Endothelial cell of umbilical vein (primary cell): Measurements from ENCODE around the gene TIAM1. TPM values are rescaled to one million over a fixed set of nuclear protein-coding genes. Genes with fewer than 3 reads are reported as not detected.

Experiments
- BruUV-seq: library from RNA; stranded (reverse); fragments of 400-500 nt; replicated peaks from 2 replicates; lab custom pipeline; 2021; lab: Mats Ljungman, UMichigan
- CTCF ChIA-PET: fragments of 300-600, 350-600 bp; sonication (Branson Sonifier 250); formaldehyde crosslinking; loops from one replicate; lab custom pipeline; 2021; ENCODE audit warnings: antibody characterized with exemption, inconsistent platforms; lab: Charles Lee
- POLR2A ChIA-PET: fragments of 300-600, 350-600 bp; sonication (Branson Sonifier 250); formaldehyde crosslinking; loops from one replicate; lab custom pipeline; 2021; ENCODE audit warnings: antibody characterized with exemption, inconsistent platforms; lab: Charles Lee
- DNase-seq: peaks from one replicate; pipeline ENCODE4 v3.0.0-alpha.2; 2011; ENCODE audit warnings: low read depth, low spot score
- FAIRE-seq: peaks from 2 replicates; lab custom pipeline; 2011; peaks lifted over from hg19 to GRCh38; lab: Jason Lieb, UNC
- H2AFZ ChIP-seq: 2 replicates; pipeline ENCODE4 v1.6.0; 2012; ENCODE audit warnings: low read depth, low read length, control low read depth, inconsistent platforms
- H3K27ac ChIP-seq: 2 replicates; pipeline ENCODE4 v1.5.1; 2011; ENCODE audit warnings: low read depth, mild to moderate bottlenecking, control low read depth, low read length, moderate library complexity; ENCODE audit not compliant: insufficient read depth
- H3K27me3 ChIP-seq, 2 experiments: 2 replicates each; pipeline versions ENCODE4 v1.6.0 to v1.6.1; 2011; ENCODE audit warnings: low read length in 2 of 2, mixed read lengths in 1 of 2; ENCODE audit not compliant: control insufficient read depth in 2 of 2, insufficient read depth in 2 of 2
- H3K36me3 ChIP-seq, 2 experiments: 2 replicates in 1 of 2; 3 replicates in 1 of 2; pipeline ENCODE4 v1.5.1; 2011; ENCODE audit warnings: low read length in 2 of 2, mild to moderate bottlenecking in 1 of 2, moderate library complexity in 1 of 2; ENCODE audit not compliant: control insufficient read depth in 2 of 2, insufficient read depth in 2 of 2; ENCODE audit errors: extremely low read depth in 1 of 2
- H3K4me1 ChIP-seq: 3 replicates; pipeline ENCODE4 v1.5.1; 2011; ENCODE audit warnings: mild to moderate bottlenecking, low read length; ENCODE audit not compliant: control insufficient read depth, insufficient read depth; ENCODE audit errors: extremely low read depth
- H3K4me2 ChIP-seq: 2 replicates; pipeline ENCODE4 v1.6.1; 2011; ENCODE audit warnings: low read length, control low read depth, mixed read lengths; ENCODE audit not compliant: insufficient read depth
- H3K4me3 ChIP-seq, 3 experiments: fragments of 200-600 bp in 1 of 3; sonication (generic), shearing (Covaris generic) in 1 of 3; replicated peaks in 1 of 3; 2 replicates each; pipeline ENCODE4 v1.5.1; 2011 to 2016; ENCODE audit warnings: control low read depth in 3 of 3, low read length in 3 of 3, mild to moderate bottlenecking in 2 of 3, inconsistent platforms in 1 of 3, low read depth in 1 of 3, moderate library complexity in 1 of 3; ENCODE audit not compliant: insufficient read depth in 1 of 3
- H3K79me2 ChIP-seq: 2 replicates; pipeline ENCODE4 v1.6.0; 2012; ENCODE audit warnings: low read length, inconsistent platforms; ENCODE audit not compliant: control insufficient read depth, insufficient read depth
- H3K9ac ChIP-seq: replicated peaks from 2 replicates; pipeline ENCODE3; 2011; ENCODE audit warnings: low read length, control low read depth; ENCODE audit not compliant: insufficient read depth; ENCODE audit errors: extremely low read depth
- H3K9me1 ChIP-seq: replicated peaks from 3 replicates; pipeline ENCODE4 v1.6.0; 2011; ENCODE audit warnings: mild to moderate bottlenecking, low read length; ENCODE audit not compliant: control insufficient read depth, insufficient read depth; ENCODE audit errors: extremely low read depth
- H3K9me3 ChIP-seq: replicated peaks from 2 replicates; pipeline ENCODE4 v1.5.1; 2012; ENCODE audit warnings: low read length, inconsistent platforms; ENCODE audit not compliant: control insufficient read depth, insufficient read depth
- H4K20me1 ChIP-seq: replicated peaks from 2 replicates; pipeline ENCODE3; 2011; ENCODE audit warnings: mild to moderate bottlenecking, low read length; ENCODE audit not compliant: control insufficient read depth, insufficient read depth; ENCODE audit errors: extremely low read depth
- CTCF ChIP-seq, 2 donors: IDR thresholded peaks; 1 replicate in 1 of 2; 2 replicates in 1 of 2; pipeline ENCODE4 v1.5.1; 2011; ENCODE audit warnings: low read length in 2 of 2, mild to moderate bottlenecking in 2 of 2, moderate library complexity in 2 of 2, control low read depth in 1 of 2, inconsistent platforms in 1 of 2, low read depth in 1 of 2; ENCODE audit not compliant: insufficient read depth in 1 of 2; ENCODE audit errors: extremely low read depth in 1 of 2
- EZH2 ChIP-seq: IDR thresholded peaks from 2 replicates; pipeline ENCODE4 v1.6.1; 2012; ENCODE audit warnings: borderline replicate concordance, low read depth, mild to moderate bottlenecking, moderate library complexity, low read length, inconsistent platforms; ENCODE audit not compliant: severe bottlenecking
- FOS ChIP-seq: IDR thresholded peaks from 2 replicates; pipeline ENCODE4 v1.6.1; 2011; ENCODE audit warnings: mild to moderate bottlenecking, low read length, moderate library complexity, borderline replicate concordance; ENCODE audit not compliant: insufficient read depth
- GATA2 ChIP-seq: IDR thresholded peaks from 2 replicates; pipeline ENCODE4 v1.7.0; 2011; ENCODE audit warnings: low read depth, mild to moderate bottlenecking, moderate library complexity, mixed read lengths, low read length; ENCODE audit not compliant: insufficient read length, insufficient read depth
- JUN ChIP-seq: IDR thresholded peaks from 2 replicates; pipeline ENCODE4 v1.6.1; 2011; ENCODE audit warnings: borderline replicate concordance, low read depth; ENCODE audit not compliant: insufficient read length, insufficient read depth
- MYC ChIP-seq: IDR thresholded peaks from one replicate; pipeline ENCODE4 v1.6.1; 2011; ENCODE audit warnings: mild to moderate bottlenecking, low read depth, low read length
- POLR2A ChIP-seq: IDR thresholded peaks from 2 replicates; pipeline ENCODE4 v1.6.1; 2012; ENCODE audit warnings: low read depth, mild to moderate bottlenecking, control low read depth, low read length
- POLR2AphosphoS5 ChIP-seq: IDR thresholded peaks from 2 replicates; pipeline ENCODE4 v1.6.1; 2012; ENCODE audit warnings: low read depth, mild to moderate bottlenecking, control low read depth, low read length, moderate library complexity; ENCODE audit not compliant: insufficient read depth
- dilution Hi-C: fragments of 300-500 bp; cut with MboI; formaldehyde crosslinking; loops from one replicate; pipeline ENCODE4 v1.15.0; 2019; ENCODE audit warnings: low sequenced_read_pairs; ENCODE audit not compliant: extremely low pct_ligation_motif_present
- intact Hi-C: fragments of 100-400 bp; cut with micrococcal nuclease; formaldehyde crosslinking; loops from one replicate; pipeline ENCODE4 v1.10.0; 2022
- polyA plus RNA-seq, 4 experiments: library from polyadenylated mRNA; depleted of rRNA in 3 of 4; stranded (reverse) in 3 of 4; unstranded in 1 of 4; fragments of >200 nt; gene quantifications; 2 replicates each; pipeline versions ENCODE4 v1.2.1 to v1.2.3, GENCODE V29; 2011 to 2012; ENCODE audit warnings: missing spikeins in 1 of 4
- total RNA-seq: library from RNA; stranded (reverse); gene quantifications from 2 replicates; pipeline ENCODE4 v1.2.3, GENCODE V29; 2021
- TF ChIP-seq, protein P1 (sequence below): IDR thresholded peaks from 2 replicates; pipeline ENCODE4 v1.6.1; 2011; ENCODE audit not compliant: insufficient read depth, insufficient read length

TIAM1 gene
- total and polyA plus RNA-seq, 2 donors (not counting 3 experiments of a cell fraction or from before 2014, with no cell fraction given), result 0.21 to 0.86 TPM

DNA sequence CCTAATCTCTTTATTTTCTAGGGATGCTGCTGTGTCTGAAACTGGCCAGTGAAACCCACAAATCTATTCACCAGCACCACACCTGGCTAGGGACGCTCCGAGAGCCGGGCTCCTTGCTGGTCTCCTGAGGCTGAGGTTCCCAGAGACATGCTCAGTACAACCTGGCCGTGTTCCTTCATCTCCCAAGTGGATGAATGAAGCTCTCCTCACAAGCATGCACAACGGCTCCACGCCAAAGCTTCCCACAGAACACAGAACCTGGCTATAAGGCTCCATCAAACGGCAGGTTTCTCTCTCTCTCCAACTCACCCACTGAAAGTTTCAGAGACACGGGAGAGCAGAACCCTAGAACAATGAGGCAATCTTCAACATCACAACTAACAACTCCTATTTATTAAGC, 82.3 kb downstream of the TIAM1 start:
- no peaks in the 10 kb centered on the region for H3K36me3 ChIP-seq
- intact Hi-C loops (no loop called here), dilution Hi-C loops (no loop called here)
- no peak overlapping the region for H3K27ac ChIP-seq
- BruUV-seq, result no TSS peak
- POLR2A ChIA-PET, result no interaction called here
- H3K9ac ChIP-seq, result no peak overlapping the region
- no peaks in the 10 kb centered on the region for H3K9me1 ChIP-seq
- CTCF ChIA-PET, result interaction anchor here (0.6 kb wide), 1 partner anchor 393 kb away, joined by 3 read pairs; no protein-coding TSS in a partner anchor
- H3K4me1 ChIP-seq, result no peaks in the 10 kb centered on the region
- H3K27me3 ChIP-seq, result no peaks in the 10 kb centered on the region
- no peak overlapping the region for H2AFZ ChIP-seq
- no peak for DNase-seq
- no peaks in the 10 kb centered on the region for H3K79me2 ChIP-seq
- H3K4me2 ChIP-seq, result no peak overlapping the region
- H3K9me3 ChIP-seq, result no peaks in the 10 kb centered on the region
- no peak for TF ChIP-seq POLR2AphosphoS5
- TF ChIP-seq FOS, result no peak
- TF ChIP-seq GATA2, result no peak
- TF ChIP-seq JUN, result no peak
- TF ChIP-seq MYC, result no peak
- no peak for TF ChIP-seq EZH2
- FAIRE-seq, result no peak
- H3K4me3 ChIP-seq, result no peak overlapping the region
- H4K20me1 ChIP-seq, result no peaks in the 10 kb centered on the region

DNA sequence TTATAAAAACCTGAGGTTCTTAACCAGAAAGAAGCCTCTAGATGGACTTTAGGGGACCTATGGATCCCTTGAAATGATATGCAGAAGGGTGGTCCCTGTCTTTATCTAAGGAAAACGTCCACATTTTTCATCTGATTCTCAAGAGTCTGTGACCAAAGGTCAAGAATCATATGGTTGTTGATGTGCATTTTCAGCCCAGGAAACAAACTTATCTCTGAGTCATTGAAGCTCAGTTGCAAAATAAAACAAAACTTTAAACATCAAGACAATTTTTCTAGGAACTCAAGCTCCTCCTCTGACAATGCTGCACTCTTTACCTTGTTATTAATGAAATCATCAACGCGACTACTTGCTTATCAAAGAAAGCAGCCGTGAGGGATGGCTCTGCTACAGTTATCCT, 83.3 kb downstream of the TIAM1 start:
- Histone ChIP-seq H3K36me3 (no peaks in the 10 kb centered on the region), H3K27ac (no peak overlapping the region), H3K4me3 (no peak overlapping the region), H3K79me2 (no peaks in the 10 kb centered on the region), H3K4me1 (no peaks in the 10 kb centered on the region), H3K9ac (no peak overlapping the region), H4K20me1 (no peaks in the 10 kb centered on the region), H3K4me2 (no peak overlapping the region), H3K9me1 (no peaks in the 10 kb centered on the region), H3K9me3 (no peaks in the 10 kb centered on the region), H2AFZ (no peak overlapping the region), H3K27me3 (no peaks in the 10 kb centered on the region)
- ChIA-PET CTCF (no interaction called here), POLR2A (no interaction called here)
- no TSS peak for BruUV-seq
- no peak for DNase-seq
- intact Hi-C loops (no loop called here), dilution Hi-C loops (no loop called here)
- FAIRE-seq, result no peak
- no peak for TF ChIP-seq GATA2
- TF ChIP-seq JUN, result no peak
- TF ChIP-seq POLR2AphosphoS5, result no peak
- no peak for TF ChIP-seq FOS
- TF ChIP-seq POLR2A, result no peak
- no peak for TF ChIP-seq CTCF (IDR thresholded peaks at IDR 0.05; ENCODE audit: extremely low read depth in 1 of 2, insufficient read depth in 1 of 2, low read depth in 1 of 2, low read length in 2 of 2)
- no peak for TF ChIP-seq MYC
- TF ChIP-seq EZH2, result no peak
- TF ChIP-seq, protein P1, sequence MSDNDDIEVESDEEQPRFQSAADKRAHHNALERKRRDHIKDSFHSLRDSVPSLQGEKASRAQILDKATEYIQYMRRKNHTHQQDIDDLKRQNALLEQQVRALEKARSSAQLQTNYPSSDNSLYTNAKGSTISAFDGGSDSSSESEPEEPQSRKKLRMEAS, result no peak
